OCI-LY3 (cell line): ENCODE data around the gene MSI2.

Experiments
- H2AFZ ChIP-seq: fragments of 200-600, 300-600 bp; shearing (Covaris generic); 2 replicates; pipeline ENCODE4 v1.6.0; 2014; ENCODE audit warnings: antibody characterized with exemption, low read depth, low read length
- H3K27ac ChIP-seq: fragments of 200-600, 300-600 bp; sonication (generic); 2 replicates; pipeline ENCODE4 v1.5.1; 2014; ENCODE audit warnings: mild to moderate bottlenecking, low read length, moderate library complexity, mixed read lengths
- H3K27me3 ChIP-seq: fragments of 200-600, 300-600 bp; sonication (generic); 2 replicates; pipeline ENCODE4 v1.6.1; 2014; ENCODE audit warnings: low read depth, low read length, mixed read lengths
- H3K36me3 ChIP-seq: fragments of 200-600, 300-600 bp; sonication (generic); replicated peaks from 2 replicates; pipeline ENCODE3; 2014; ENCODE audit warnings: low read depth, low read length, mixed read lengths
- H3K4me1 ChIP-seq: fragments of 300-600, 200-600 bp; sonication (generic); 2 replicates; pipeline ENCODE4 v1.6.1; 2014; ENCODE audit warnings: low read length, mixed read lengths
- H3K4me2 ChIP-seq: fragments of 200-600, 300-600 bp; sonication (generic); 2 replicates; pipeline ENCODE4 v1.6.1; 2014; ENCODE audit warnings: low read length, mixed read lengths
- H3K4me3 ChIP-seq: fragments of 300-600, 200-600 bp; sonication (generic); 2 replicates; pipeline ENCODE4 v1.5.1; 2014; ENCODE audit warnings: antibody characterized with exemption, mild to moderate bottlenecking, low read length, moderate library complexity
- H3K79me2 ChIP-seq: fragments of 300-600, 200-600 bp; shearing (Covaris generic); 2 replicates; pipeline ENCODE4 v1.6.1; 2014; ENCODE audit warnings: mild to moderate bottlenecking, low read length, mixed read lengths
- H3K9ac ChIP-seq: fragments of 300-600, 200-600 bp; shearing (Covaris generic); 2 replicates; pipeline ENCODE4 v1.6.0; 2014; ENCODE audit warnings: mild to moderate bottlenecking, low read length, moderate library complexity
- H3K9me3 ChIP-seq: fragments of 200-600, 300-600 bp; shearing (Covaris generic); 2 replicates; pipeline ENCODE4 v1.6.1; 2014; ENCODE audit warnings: low read length, mixed read lengths; ENCODE audit not compliant: insufficient read depth
- H4K20me1 ChIP-seq: fragments of 200-600, 300-600 bp; sonication (generic); 2 replicates; pipeline ENCODE4 v1.6.1; 2016; ENCODE audit warnings: low read length, mixed read lengths; ENCODE audit not compliant: insufficient read depth
- CTCF ChIP-seq: fragments of 200-600, 300-600 bp; sonication (generic); IDR thresholded peaks from 2 replicates; pipeline ENCODE4 v1.5.1; 2014; ENCODE audit warnings: antibody characterized with exemption, low read length, low read depth
- EZH2phosphoT487 ChIP-seq: fragments of 200-600 bp; shearing (Covaris generic); IDR thresholded peaks from 2 replicates; pipeline ENCODE4 v1.6.1; 2018; ENCODE audit warnings: antibody characterized with exemption, mixed run types, low read depth

Gene MSI2

GRCh38 chr17:57305908-57306504 is 49.7 kb downstream of the MSI2 start:
- Histone ChIP-seq H3K4me3 (no peak overlapping the region), H3K9me3 (no peaks in the 10 kb centered on the region), H2AFZ (no peak overlapping the region), H3K4me1 (peaks cover 8% of the 10 kb centered on the region), H3K27ac (no peak overlapping the region), H3K4me2 (no peak overlapping the region), H3K27me3 (no peaks in the 10 kb centered on the region), H3K79me2 (peaks cover 3% of the 10 kb centered on the region; the same call in 1 of the 2 replicates), H4K20me1 (peaks cover 38% of the 10 kb centered on the region), H3K36me3 (peaks cover 21% of the 10 kb centered on the region), H3K9ac (no peak overlapping the region)
- TF ChIP-seq CTCF = no peak
- no peak for TF ChIP-seq EZH2phosphoT487

GRCh38 chr17:57308543-57309186 is 52.3 kb downstream of the MSI2 start:
- Histone ChIP-seq H3K27ac (no peak overlapping the region), H3K36me3 (peaks cover 11% of the 10 kb centered on the region), H3K4me3 (no peak overlapping the region), H3K79me2 (no peaks in the 10 kb centered on the region), H3K4me1 (no peaks in the 10 kb centered on the region), H4K20me1 (peaks cover 34% of the 10 kb centered on the region), H3K27me3 (no peaks in the 10 kb centered on the region), H3K4me2 (no peak overlapping the region), H2AFZ (no peak overlapping the region), H3K9ac (no peak overlapping the region), H3K9me3 (no peaks in the 10 kb centered on the region)
- TF ChIP-seq CTCF = no peak
- TF ChIP-seq EZH2phosphoT487 = no peak

GRCh38 chr17:57309479-57309878 is 53.2 kb downstream of the MSI2 start:
- Histone ChIP-seq H3K9me3 (no peaks in the 10 kb centered on the region), H3K4me2 (no peak overlapping the region), H3K4me3 (no peak overlapping the region), H3K27me3 (no peaks in the 10 kb centered on the region), H3K27ac (no peak overlapping the region), H3K9ac (no peak overlapping the region), H4K20me1 (peaks cover 34% of the 10 kb centered on the region), H3K36me3 (peaks cover 11% of the 10 kb centered on the region), H3K4me1 (no peaks in the 10 kb centered on the region), H3K79me2 (no peaks in the 10 kb centered on the region), H2AFZ (no peak overlapping the region)
- TF ChIP-seq EZH2phosphoT487 (no peak), CTCF (no peak)

- no peaks in the 10 kb centered on the region for H3K27me3 ChIP-seq
- H2AFZ ChIP-seq = no peak overlapping the region
- H3K4me3 ChIP-seq = no peak overlapping the region
- H3K27ac ChIP-seq = no peak overlapping the region
- no peaks in the 10 kb centered on the region for H3K9me3 ChIP-seq
- peaks cover 39% of the 10 kb centered on the region for H4K20me1 ChIP-seq
- H3K9ac ChIP-seq = no peak overlapping the region
- H3K79me2 ChIP-seq = peaks cover 5% of the 10 kb centered on the region; the same call in 1 of the 2 replicates
- no peaks in the 10 kb centered on the region for H3K4me1 ChIP-seq
- H3K36me3 ChIP-seq = peaks cover 11% of the 10 kb centered on the region
- H3K4me2 ChIP-seq = no peak overlapping the region
- no peak for TF ChIP-seq CTCF
- TF ChIP-seq EZH2phosphoT487 = no peak
These were observed 55.2 kb downstream of the MSI2 start for GRCh38 chr17:57311281-57312216.
